GM15510 (cell line): ENCODE data around the gene OPN4.

Source experiments
- POLR2A ChIP-seq: IDR thresholded peaks from 3 replicates; pipeline ENCODE4 v1.6.1; 2011; ENCODE audit warnings: borderline replicate concordance; ENCODE audit not compliant: insufficient read length; ENCODE audit errors: extremely low read depth

Gene OPN4

DNA sequence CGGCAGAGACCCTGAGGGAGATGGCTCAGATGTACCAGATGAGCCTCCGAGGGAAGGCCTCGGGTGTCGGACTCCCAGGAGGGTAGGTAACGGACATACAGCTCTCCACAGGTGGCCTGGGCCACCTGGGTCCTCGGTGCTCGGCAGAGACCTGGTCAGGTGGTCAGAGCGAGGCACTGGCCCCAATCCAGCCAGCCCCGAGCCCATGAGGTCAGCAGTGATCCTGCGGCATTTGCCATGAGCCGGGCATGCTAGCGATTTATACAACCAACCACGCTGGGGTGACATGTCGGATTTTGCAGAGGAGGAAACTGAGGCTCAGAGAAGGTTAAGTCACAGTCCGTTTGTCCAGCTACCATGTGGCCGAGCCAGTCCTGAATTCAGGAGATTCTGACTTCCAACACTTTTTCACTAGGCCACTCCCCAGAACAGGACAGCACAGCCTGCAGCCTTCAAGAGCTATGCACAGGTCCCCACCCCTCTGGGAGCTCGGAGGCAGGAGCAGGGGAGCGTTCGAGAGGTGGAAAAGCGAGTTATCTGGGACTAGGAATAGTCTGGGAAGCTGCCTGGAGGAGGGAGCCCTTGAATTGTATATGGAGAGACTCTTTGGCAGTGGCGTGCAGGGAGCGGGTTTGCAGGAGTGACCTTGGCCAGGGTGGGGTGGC lies 27.5 kb downstream of the OPN4 start:
- TF ChIP-seq POLR2A, result no peak

DNA sequence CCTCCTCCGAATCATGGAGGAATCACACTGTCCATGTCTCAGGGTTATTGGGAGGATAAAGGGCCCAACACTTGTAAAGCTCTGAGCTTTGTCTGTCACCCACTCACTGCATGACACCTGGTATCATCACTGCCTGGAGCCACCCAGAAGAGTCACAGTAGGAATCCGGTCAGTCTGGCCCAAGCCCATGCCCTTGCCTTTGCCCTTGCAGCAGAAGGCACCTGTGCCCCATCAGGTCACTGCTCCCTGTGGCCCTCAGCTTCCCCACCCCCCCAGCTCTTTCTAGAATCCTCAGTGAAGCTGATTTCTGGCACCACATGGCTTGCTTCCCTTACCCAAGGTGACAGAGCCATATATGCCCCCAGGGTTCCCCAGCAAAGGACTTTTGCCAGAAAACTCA lies 28.3 kb downstream of the OPN4 start:
- no peak for TF ChIP-seq POLR2A

DNA sequence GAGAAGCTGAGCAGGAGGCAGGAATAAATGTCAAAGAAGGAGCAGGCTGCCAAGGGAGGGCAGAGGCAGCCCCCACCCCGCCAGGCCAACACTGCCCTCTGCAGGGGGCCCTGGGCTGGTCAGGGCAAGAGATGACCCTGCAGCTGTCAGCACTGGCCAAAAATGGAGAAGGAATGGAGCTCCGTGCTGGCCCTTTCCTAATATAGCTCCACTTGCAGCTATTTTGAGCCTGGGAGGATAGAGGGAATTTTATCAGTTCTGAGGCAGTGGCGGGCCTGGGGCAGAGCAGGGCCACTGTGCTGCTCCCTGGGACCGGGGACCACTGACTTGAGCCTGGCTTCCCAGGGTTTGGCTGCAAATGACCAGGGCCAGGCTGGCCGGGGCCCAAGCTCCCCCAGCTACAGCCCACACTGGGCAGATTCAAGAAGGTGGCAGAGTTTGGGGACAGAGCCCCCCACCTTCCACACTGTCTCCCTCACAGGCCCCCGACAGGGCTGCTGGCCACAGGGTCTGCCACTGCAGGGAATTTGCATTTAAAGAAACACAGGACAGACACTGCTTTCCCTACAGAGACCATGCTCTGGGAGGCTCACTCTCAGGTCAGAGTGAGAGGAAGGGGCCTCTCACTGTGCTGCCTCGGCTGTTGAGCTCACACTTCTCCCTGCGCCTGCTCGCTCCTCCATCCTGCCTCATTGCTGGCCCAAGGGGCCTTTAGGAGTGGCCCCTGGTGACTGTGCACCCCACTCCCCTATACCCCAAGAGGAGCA lies 30.2 kb downstream of the OPN4 start:
- TF ChIP-seq POLR2A, result no peak

DNA sequence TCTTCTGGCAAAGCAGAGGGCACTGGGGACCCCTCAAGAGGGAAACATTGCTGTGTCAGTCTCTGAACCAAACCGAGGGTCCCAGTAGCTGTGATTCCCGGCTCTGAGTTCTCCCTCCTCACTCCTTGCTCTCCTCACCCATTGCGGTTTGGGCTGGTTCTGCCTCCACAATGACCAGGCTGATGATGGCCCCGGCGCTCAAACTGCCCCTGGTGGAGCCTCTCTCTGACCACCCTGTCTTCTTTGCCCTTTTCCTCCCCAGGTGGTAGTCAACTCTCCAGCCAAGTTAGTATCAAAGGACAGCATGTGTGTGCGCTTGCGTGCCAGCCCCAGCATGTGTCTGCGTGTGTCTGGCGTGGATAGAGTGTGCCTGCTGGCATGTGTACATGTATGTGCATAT lies 31.1 kb downstream of the OPN4 start:
- no peak for TF ChIP-seq POLR2A

DNA sequence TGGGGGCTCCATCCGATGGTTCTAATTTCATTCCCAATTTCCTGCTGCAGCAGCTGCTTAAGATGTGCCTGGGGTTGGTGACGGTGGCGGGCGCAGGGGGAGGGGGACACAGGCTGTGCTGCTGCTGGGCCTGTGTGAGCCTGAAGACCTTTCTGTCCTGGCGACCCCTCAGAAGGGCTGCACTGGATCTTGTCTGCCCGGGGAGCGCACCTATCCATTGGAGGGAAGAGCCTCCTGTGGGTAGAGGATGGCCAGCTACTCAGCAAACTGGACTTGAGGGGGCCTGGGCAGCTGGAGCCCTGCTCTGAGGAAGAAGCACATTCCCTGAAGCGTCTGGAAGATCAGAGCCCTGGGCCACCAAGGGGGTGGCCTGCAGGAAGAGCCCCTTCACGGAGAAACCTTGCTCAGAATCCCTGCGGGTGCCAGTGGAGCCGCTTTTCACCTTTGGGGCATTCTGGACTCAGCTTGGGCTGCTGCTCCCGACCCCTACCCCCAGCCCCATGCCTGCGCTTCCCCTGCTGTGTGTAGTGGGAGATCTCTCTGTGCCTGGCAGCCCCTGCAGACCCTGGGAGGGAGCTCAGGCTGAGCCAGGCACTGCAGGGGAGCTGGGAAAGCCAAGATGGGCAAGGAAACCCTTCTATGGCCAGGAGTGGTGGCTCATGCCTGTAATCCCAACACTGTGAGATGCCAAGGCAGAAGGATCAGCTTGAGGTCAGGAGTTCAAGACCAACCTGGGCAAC lies 31.7 kb downstream of the OPN4 start:
- TF ChIP-seq POLR2A, result no peak

DNA sequence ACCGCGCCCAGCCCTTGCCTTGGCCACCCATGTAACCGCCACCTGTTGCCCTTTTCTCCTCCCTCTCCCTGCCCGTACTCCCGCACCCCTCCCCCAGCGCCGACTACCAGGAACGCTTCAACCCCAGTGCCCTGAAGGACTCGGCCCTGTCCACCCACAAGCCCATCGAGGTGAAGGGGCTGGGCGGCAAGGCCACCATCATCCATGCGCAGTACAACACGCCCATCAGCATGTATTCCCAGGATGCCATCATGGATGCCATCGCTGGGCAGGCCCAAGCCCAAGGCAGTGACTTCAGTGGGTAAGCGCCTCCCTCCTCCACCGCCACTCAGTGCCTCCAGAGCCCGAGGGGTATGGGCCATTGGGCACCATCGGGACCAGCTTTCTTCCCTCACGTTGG lies 32.6 kb downstream of the OPN4 start:
- TF ChIP-seq POLR2A, result no peak

DNA sequence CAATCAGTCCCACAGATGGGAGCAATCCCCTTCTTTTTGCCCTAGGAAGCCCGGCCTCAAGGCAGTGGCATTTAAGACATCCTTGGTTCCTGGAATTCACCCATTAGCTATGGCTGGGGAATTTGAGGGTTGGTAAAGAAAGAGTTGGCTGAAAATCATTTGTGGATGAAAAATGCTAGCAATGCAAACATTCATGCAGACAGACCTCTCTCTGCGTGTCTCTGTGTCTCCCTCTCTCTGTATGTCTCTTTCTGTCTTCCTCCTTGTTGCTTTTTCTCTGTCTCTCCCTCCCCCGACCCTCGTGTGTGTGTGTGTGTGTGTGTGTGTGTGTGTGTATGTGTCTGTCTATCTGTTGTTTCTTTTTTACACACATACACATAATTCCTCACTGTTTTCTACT lies 33.4 kb downstream of the OPN4 start:
- TF ChIP-seq POLR2A, result no peak

DNA sequence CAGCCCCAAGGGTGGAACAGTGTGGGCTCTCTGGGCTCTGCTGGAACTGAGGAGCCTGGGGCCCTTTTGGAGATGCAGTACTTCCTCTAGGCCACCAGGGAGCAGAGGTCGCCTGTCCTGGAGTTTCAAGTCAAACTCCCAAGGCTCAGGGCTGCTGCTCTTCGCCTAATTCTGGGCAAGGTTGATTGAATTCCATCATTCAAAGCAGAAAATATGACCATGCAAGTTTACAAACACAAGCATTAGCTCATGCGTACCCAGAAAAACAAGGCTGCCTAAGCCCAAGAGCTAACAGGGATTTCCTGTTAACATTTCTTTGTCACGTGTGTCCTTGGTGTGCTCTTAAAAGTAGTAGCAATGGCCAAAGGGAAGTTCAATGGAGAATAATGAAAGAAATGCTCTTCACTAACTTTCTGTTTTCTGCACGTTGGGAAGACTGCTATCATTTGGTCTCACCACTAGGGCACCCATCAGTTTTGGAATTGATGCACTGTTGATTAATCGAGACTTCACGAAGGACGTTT lies 34.1 kb downstream of the OPN4 start:
- no peak for TF ChIP-seq POLR2A

DNA sequence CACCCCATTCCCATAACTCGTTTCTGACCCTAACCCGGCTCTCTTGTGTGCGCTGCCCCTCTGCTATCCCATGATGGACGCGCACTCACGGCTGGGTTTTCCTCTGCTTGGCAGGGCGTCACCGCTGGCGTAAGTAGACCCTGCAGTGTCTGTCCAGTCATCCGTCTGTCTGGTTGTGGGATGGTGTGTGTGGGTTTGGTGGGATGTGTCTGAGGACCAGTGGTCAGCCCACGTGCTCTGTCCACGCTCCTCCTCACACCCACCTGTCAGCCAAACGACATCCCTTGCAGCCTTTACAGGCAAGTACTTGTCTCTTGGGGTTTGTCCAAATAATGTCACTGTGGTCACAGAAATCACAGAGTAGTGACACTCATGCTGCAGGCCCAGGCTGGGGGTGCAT lies 34.8 kb downstream of the OPN4 start:
- no peak for TF ChIP-seq POLR2A

DNA sequence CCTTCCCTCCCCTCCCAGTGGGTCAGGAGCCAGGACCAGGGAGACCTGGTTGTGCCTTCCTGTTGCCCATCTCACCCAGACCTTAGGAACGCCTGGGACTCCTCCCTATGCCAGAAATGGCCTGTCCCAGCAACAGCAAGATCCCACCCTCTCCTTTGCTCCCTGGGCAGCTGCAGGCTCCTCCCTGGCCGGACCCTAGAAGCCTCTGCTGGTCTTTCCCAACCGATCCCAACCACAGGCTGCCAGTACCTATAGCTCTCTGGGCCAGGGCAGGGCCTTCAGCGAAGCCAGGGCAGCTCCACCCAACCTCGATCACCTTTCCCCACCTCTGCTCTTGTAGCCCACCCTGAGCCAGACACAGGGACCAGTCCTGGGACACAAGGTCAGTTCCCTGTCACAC lies 35.9 kb downstream of the OPN4 start:
- no peak for TF ChIP-seq POLR2A

DNA sequence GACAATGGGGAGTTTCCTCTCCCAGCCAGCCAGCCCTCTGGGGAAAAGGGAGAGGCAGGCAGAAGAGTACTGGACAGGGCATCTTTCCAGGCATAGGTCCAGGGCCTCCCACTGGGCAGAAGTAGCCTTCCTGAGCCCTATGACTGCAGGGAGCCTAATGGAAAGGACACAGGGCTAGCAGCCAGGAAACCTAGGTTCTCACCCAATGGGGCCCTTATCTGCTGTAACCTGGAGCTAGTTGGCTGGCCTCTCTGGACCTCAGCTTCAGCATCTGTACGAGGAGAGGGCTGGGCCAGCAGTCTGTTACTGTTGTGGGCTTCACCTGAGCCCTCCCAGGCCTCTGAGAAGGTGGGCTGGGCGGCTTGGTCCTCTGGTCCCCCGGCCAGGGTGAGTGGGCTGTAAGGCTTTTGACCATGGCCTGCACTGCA lies 36.3 kb downstream of the OPN4 start:
- no peak for TF ChIP-seq POLR2A

DNA sequence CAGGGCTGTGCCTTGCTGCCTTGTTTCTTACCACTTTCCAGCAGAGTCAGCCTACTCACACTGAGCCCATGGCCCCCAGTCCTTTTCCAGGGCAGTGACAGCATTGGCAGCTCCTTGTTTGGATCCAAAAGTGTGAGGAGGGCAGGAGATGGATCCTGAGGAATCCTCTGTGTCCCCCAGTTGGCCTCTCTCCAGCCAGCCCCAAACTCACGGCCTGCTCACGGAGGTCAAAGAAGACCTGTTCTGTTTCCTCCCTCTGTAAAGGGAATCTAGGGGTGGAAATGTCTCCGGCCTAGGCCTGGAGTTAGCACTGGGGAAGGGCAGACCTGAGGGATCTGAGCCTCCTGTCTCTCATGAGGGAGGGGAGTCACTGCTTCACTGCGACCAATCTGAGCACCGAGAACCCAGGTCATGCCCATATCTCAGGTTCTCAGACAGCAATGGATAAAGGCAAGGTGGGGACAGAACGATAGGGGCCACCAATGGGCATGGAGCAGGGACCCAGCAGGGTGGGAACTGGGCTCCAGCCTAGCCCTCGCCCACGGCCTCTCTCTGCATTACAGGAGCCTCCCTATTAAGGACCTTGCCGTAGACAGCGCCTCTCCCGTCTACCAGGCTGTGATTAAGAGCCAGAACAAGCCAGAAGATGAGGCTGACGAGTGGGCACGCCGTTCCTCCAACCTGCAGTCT lies 37.1 kb downstream of the OPN4 start:
- TF ChIP-seq POLR2A, result no peak

DNA sequence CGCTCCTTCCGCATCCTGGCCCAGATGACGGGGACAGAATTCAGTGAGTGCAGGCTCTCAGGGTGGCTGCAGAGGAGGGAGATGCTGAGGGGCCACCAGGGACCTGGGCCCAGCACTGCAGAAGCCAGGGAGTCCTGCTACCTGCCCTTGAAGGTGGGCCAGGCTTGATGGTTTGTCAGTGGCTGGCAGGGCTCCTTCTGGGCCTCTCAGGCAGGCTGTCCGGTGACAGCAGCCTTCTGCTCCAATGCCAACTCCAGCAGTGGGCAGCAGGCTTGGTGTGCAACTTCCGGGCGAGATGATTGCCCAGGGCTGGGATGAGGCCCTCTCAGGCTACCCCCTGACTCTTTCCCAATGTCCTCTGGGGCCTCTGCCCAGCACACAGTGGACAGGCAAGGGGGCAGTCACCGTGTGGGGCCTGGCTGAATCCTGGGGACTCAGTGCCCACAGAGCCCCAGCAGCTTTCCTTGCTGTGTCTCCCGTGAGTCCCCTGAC lies 37.7 kb downstream of the OPN4 start:
- no peak for TF ChIP-seq POLR2A

DNA sequence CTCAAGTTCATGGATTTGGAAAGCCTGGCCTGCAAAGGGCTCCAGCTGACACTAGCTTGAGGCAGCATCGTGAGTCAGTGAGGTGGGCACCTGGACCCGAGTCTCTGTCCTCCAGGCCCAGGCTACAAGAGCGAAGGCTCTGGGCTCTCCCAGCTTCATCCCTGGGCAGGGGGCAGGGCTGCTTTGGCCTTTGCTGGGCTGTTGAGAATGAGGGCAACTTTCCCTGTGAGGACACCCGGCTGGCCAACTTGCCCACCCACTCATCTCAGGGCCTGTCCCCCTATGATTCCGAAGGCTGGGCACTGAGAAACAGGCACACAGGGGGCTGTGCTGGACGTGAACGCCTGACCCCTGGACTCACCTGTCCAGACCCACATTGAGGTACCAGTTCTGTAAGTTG lies 38.3 kb downstream of the OPN4 start:
- no peak for TF ChIP-seq POLR2A

DNA sequence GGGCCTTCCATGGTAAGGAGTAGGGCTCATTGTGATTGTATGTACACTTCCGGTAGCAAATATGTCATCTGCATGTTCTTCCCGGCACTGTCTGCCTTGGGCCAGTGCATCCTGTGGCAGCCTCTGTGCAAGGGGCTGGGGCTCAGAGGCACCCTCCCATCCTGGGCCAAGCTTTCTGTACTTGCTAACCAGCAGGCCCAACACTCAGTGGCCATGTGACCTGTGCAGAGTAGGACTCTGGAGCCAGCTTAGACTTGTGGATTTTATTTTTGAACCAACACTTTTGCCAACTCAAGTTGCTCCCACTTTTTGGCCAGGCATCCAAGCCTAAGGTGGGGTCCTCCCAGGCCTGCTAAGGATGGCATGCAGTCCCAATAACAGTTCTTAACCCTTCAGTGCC lies 38.9 kb downstream of the OPN4 start:
- TF ChIP-seq POLR2A, result no peak
